Colonic mucosa (tissue), 4 donors: ENCODE results near the gene CFAP77. TPM values are rescaled to one million over a fixed set of nuclear protein-coding genes. Genes with fewer than 3 reads are reported as not detected.

Experiments
- DNase-seq: peaks from one replicate; pipeline ENCODE4 v3.0.0-alpha.2; 2020
- H3K27ac ChIP-seq: fragments of 200-600 bp; one replicate; pipeline ENCODE4 v1.8.0; 2021
- H3K27me3 ChIP-seq: fragments of 200-600 bp; one replicate; pipeline ENCODE4 v1.8.0; 2021
- H3K36me3 ChIP-seq: fragments of 200-600 bp; one replicate; pipeline ENCODE4 v1.8.0; 2021
- H3K4me1 ChIP-seq: fragments of 200-600 bp; one replicate; pipeline ENCODE4 v1.8.0; 2021; ENCODE audit warnings: mild to moderate bottlenecking
- H3K4me3 ChIP-seq: fragments of 200-600 bp; one replicate; pipeline ENCODE4 v1.8.0; 2021
- H3K9ac ChIP-seq, 2 donors: one replicate each; pipeline ENCODE4 v1.7.0; 2013; ENCODE audit warnings: control low read depth in 2 of 2, low read depth in 2 of 2, low read length in 2 of 2
- H3K9me3 ChIP-seq: fragments of 200-600 bp; one replicate; pipeline ENCODE4 v1.8.0; 2021
- intact Hi-C: fragments of 100-400 bp; cut with DNase I; formaldehyde crosslinking; loops from one replicate; pipeline ENCODE4 v1.14.1; 2022
- total RNA-seq, 2 donors: library from RNA; stranded (reverse); fragmentation: NEBNext Ultra II Directional in 1 of 2; extraction: Animal tissue kit (Norgen Biotek cat#: 25700) in 1 of 2; gene quantifications; one replicate each; pipeline ENCODE4 v1.2.1, GENCODE V29; 2021
- TF ChIP-seq, protein P1 (sequence below): fragments of 200-600 bp; IDR thresholded peaks from one replicate; pipeline ENCODE4 v1.8.0; 2022; ENCODE audit warnings: antibody characterized with exemption, mild to moderate bottlenecking
- donor health status: healthy.
- donor health status: DM: no; HTN: no; CAD: no.
- donor health status: DM: no; HTN: no; CAD: no.

The CFAP77 gene
- total RNA-seq, 2 donors from 2014 or later = not detected

- TF ChIP-seq, protein P1, sequence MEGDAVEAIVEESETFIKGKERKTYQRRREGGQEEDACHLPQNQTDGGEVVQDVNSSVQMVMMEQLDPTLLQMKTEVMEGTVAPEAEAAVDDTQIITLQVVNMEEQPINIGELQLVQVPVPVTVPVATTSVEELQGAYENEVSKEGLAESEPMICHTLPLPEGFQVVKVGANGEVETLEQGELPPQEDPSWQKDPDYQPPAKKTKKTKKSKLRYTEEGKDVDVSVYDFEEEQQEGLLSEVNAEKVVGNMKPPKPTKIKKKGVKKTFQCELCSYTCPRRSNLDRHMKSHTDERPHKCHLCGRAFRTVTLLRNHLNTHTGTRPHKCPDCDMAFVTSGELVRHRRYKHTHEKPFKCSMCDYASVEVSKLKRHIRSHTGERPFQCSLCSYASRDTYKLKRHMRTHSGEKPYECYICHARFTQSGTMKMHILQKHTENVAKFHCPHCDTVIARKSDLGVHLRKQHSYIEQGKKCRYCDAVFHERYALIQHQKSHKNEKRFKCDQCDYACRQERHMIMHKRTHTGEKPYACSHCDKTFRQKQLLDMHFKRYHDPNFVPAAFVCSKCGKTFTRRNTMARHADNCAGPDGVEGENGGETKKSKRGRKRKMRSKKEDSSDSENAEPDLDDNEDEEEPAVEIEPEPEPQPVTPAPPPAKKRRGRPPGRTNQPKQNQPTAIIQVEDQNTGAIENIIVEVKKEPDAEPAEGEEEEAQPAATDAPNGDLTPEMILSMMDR = no peak
- no peak for DNase-seq
- Histone ChIP-seq H3K9me3 (no peaks in the 10 kb centered on the region), H3K4me1 (no peaks in the 10 kb centered on the region), H3K27ac (no peak overlapping the region), H3K27me3 (peaks cover 98% of the 10 kb centered on the region), H3K36me3 (no peaks in the 10 kb centered on the region), H3K9ac (no peak overlapping the region), H3K4me3 (no peak overlapping the region)
- intact Hi-C loops = no loop called here
Observed at GRCh38 chr9:132585954-132586829, 176.2 kb downstream of the CFAP77 start.

DNA sequence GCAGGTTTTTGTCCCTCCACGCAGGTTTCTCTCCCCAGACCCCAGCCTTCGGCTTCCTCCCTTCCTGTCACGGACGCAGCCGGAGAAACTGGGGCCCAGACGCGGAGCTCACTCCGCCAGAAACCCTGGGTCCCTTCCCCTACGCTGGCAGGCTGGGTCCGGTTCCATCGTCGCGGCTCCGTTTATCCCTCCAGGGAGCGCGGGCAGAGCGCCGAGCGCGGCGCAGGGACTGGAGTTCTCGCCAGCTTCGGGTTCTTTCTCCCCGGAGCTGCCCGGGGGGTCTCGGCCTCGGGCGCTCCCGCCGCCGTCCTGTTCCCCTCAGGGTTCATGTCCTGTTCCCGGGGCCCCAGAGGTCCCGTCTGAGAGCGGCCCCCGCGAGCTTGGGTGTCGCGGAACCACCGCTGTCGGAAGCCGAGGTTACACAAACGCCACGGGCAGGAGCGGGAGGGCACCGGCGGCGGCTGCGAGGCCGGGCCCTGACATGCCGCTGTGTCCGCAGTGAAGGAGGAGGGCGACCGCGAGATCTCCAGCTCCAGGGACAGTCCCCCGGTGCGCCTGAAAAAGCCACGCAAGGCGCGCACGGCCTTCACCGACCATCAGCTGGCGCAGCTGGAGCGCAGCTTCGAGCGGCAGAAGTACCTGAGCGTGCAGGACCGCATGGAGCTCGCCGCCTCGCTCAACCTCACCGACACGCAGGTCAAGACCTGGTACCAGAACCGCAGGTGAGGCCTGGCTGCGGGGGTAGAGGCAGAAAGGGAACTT lies 177.0 kb downstream of the CFAP77 start:
- intact Hi-C loops = no loop called here
- Histone ChIP-seq H3K27ac (no peak overlapping the region), H3K27me3 (peaks cover 98% of the 10 kb centered on the region), H3K4me3 (no peak overlapping the region), H3K9me3 (no peaks in the 10 kb centered on the region), H3K36me3 (no peaks in the 10 kb centered on the region), H3K9ac (no peak overlapping the region), H3K4me1 (no peaks in the 10 kb centered on the region)
- DNase-seq = no peak
- TF ChIP-seq, protein P1 = no peak

DNA sequence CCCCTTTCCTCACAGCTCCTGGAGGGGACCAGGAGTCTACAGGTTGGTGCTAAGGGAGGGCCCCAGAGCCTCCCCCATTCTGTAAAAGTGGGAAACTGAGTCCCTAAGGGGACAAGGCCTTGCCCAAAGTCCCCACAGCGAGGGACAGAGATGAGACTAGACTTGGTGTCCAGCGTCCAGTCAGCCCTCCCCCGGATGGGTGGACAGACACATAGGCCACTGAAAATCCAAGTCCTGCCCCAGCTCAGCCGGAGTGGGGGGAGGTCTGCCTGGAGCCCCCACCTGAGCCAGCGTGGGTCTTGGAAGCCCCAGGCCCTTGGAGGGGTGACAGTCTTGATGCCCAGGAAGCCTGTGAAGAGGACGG lies 177.6 kb downstream of the CFAP77 start:
- H3K27ac ChIP-seq = no peak overlapping the region
- no peaks in the 10 kb centered on the region for H3K9me3 ChIP-seq
- intact Hi-C loops = no loop called here
- no peak for DNase-seq
- TF ChIP-seq, protein P1 = no peak
- H3K4me3 ChIP-seq = no peak overlapping the region
- H3K4me1 ChIP-seq = no peaks in the 10 kb centered on the region
- peaks cover 94% of the 10 kb centered on the region for H3K27me3 ChIP-seq
- no peak overlapping the region for H3K9ac ChIP-seq
- H3K36me3 ChIP-seq = no peaks in the 10 kb centered on the region

- no peak for DNase-seq
- Histone ChIP-seq H3K36me3 (no peaks in the 10 kb centered on the region), H3K4me1 (no peaks in the 10 kb centered on the region), H3K27ac (no peak overlapping the region), H3K9ac (no peak overlapping the region), H3K9me3 (no peaks in the 10 kb centered on the region), H3K27me3 (peaks cover 89% of the 10 kb centered on the region), H3K4me3 (no peak overlapping the region)
- TF ChIP-seq, protein P1 = no peak
- intact Hi-C loops = no loop called here
Observed at GRCh38 chr9:132588098-132588497, 178.1 kb downstream of the CFAP77 start.

GRCh38 chr9:132588501-132589147 lies 178.6 kb downstream of the CFAP77 start:
- no peaks in the 10 kb centered on the region for H3K36me3 ChIP-seq
- H3K4me3 ChIP-seq = no peak overlapping the region
- DNase-seq = no peak
- no peaks in the 10 kb centered on the region for H3K4me1 ChIP-seq
- TF ChIP-seq, protein P1 = no peak
- no peak overlapping the region for H3K27ac ChIP-seq
- H3K9ac ChIP-seq = no peak overlapping the region
- H3K27me3 ChIP-seq = peaks cover 83% of the 10 kb centered on the region
- intact Hi-C loops = no loop called here
- no peaks in the 10 kb centered on the region for H3K9me3 ChIP-seq
